ENCODE measurements around the gene GOLGA2.

The GOLGA2 gene

GRCh38 chr9:128245421-128246151 is 30.2 kb downstream of the GOLGA2 start:
- TF ChIP-seq CTCF (conservative IDR thresholded peaks at IDR 0.05; ENCODE audit: low read length), result no peak
- DNase-seq (ENCODE audit: low read depth), result peak; percentile 76
- H3K4me3 ChIP-seq (ENCODE audit: low read length), result peak overlapping the region; percentile 26; the same call in 1 of the 2 replicates

GRCh38 chr9:128244837-128245231 is 31.0 kb downstream of the GOLGA2 start:
- peak; percentile 94 for DNase-seq (ENCODE audit: low read depth)
- peak overlapping the region; percentile 86 for H3K4me3 ChIP-seq (ENCODE audit: low read length)
- no peak for TF ChIP-seq CTCF (conservative IDR thresholded peaks at IDR 0.05; ENCODE audit: low read length)

GRCh38 chr9:128244091-128244836 is 31.5 kb downstream of the GOLGA2 start:
- no peak for TF ChIP-seq CTCF (conservative IDR thresholded peaks at IDR 0.05; ENCODE audit: low read length)
- H3K4me3 ChIP-seq (ENCODE audit: low read length), result peak overlapping the region; percentile 86
- peak; percentile 23 for DNase-seq (ENCODE audit: low read depth)

- DNase-seq (ENCODE audit: low read depth), result peak; percentile 75
- H3K4me3 ChIP-seq (ENCODE audit: low read length), result peak overlapping the region; percentile 86
Observed at GRCh38 chr9:128243215-128244018, 32.4 kb downstream of the GOLGA2 start.

GRCh38 chr9:128242828-128243214 is 33.0 kb downstream of the GOLGA2 start:
- peak overlapping the region; percentile 29 for H3K4me3 ChIP-seq (ENCODE audit: low read length)
- no peak for TF ChIP-seq CTCF (conservative IDR thresholded peaks at IDR 0.05; ENCODE audit: low read length)
- DNase-seq (ENCODE audit: low read depth), result peak; percentile 48

More at GRCh38 chr9:128243215-128244018, 32.4 kb downstream of the GOLGA2 start:
- no peak for TF ChIP-seq CTCF (conservative IDR thresholded peaks at IDR 0.05; ENCODE audit: low read length)

- no peak overlapping the region for H3K4me3 ChIP-seq (ENCODE audit: low read length)
- TF ChIP-seq CTCF (conservative IDR thresholded peaks at IDR 0.05; ENCODE audit: low read length), result no peak
- no peak for DNase-seq (ENCODE audit: low read depth)
Observed at GRCh38 chr9:128242124-128242523, 33.7 kb downstream of the GOLGA2 start.
